ENCODE data around the gene CD55.

Gene CD55

DNA sequence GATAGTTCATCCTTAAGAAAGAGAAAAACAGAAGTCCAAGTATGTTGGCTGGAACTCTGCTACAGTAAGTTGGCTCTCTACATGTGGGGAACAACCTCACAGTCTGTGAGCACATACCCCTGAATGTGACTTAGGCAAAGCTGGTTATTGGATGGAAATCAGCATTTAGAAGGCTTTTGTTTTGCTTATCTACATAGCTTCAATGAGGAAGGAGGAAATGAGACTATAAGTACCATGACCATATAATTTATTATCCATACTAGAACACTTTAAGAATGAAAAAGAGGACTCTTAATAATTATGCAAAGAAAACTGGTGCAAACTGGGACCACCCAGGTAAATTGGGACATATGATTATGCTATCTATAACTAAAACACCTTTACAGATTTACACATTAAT is 31.7 kb upstream of the CD55 start:
- no peak overlapping the region for H4K12ac ChIP-seq (ENCODE audit: low read depth, low read length)
- H3K36me3 ChIP-seq (ENCODE audit: control insufficient read depth in 1 of 2, insufficient read depth in 2 of 2, low read length in 2 of 2) = no peaks in the 10 kb centered on the region
- no peak overlapping the region for H2BK120ac ChIP-seq (ENCODE audit: insufficient read depth, low read length, poor library complexity)
- no peak overlapping the region for H3K18ac ChIP-seq (ENCODE audit: low read length)
- H4K91ac ChIP-seq (ENCODE audit: low read depth, low read length) = no peak overlapping the region
- peaks cover 6% of the 10 kb centered on the region for H3K9me3 ChIP-seq (ENCODE audit: insufficient read depth, low read depth, low read length)
- H3K4me1 ChIP-seq (ENCODE audit: control insufficient read depth in 1 of 2, insufficient read depth in 2 of 2, low read length in 2 of 2) = no peaks in the 10 kb centered on the region
- H3K14ac ChIP-seq (ENCODE audit: low read length) = no peak overlapping the region
- no peak overlapping the region for H3K23ac ChIP-seq (ENCODE audit: low read length)
- no peak overlapping the region for H3K4me2 ChIP-seq (ENCODE audit: low read length)
- H3K4me3 ChIP-seq (ENCODE audit: low read depth, low read length) = no peak overlapping the region
- H2AFZ ChIP-seq (ENCODE audit: insufficient read depth, low read length, poor library complexity) = no peak overlapping the region
- H3K27ac ChIP-seq (ENCODE audit: low read depth, low read length) = no peak overlapping the region
- no peaks in the 10 kb centered on the region for H3K79me1 ChIP-seq (ENCODE audit: low read length)
- H3K79me2 ChIP-seq (ENCODE audit: control insufficient read depth, insufficient read depth, low read length, poor library complexity) = no peaks in the 10 kb centered on the region
- no peak overlapping the region for H2AK5ac ChIP-seq (ENCODE audit: low read length)
- H2BK5ac ChIP-seq (ENCODE audit: low read depth, low read length, poor library complexity) = no peak overlapping the region
- H4K8ac ChIP-seq (ENCODE audit: low read depth, low read length) = no peak overlapping the region
- no peak overlapping the region for H3K4ac ChIP-seq (ENCODE audit: low read depth, low read length)
- DNase-seq = no peak
- H3K27me3 ChIP-seq (ENCODE audit: insufficient read depth, low read length) = no peaks in the 10 kb centered on the region
- H3K9ac ChIP-seq (ENCODE audit: low read length) = no peak overlapping the region
- no peak overlapping the region for H2BK12ac ChIP-seq (ENCODE audit: low read length)

DNA sequence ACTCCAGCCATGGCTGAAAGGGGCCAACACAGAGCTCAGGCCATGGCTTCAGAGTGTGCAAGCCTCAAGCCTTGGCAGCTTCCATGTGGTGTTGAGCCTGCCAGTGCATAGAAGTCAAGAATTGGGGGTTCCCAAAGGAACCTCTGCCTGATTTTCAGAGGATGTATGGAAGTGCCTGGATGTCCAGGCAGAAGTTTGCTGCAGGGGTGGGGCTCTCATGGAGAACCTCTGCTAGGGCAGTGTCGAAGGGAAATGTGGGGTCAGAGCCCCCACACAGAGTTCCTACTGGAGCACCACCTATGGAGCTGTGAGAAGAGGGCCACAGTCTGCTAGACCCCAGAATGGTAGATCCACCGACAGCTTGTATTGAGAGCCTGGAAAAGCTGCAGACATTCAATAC is 29.8 kb upstream of the CD55 start:
- no peak overlapping the region for H4K12ac ChIP-seq (ENCODE audit: low read depth, low read length)
- H3K4me2 ChIP-seq (ENCODE audit: low read length) = no peak overlapping the region
- H3K4ac ChIP-seq (ENCODE audit: low read depth, low read length) = no peak overlapping the region
- H2BK5ac ChIP-seq (ENCODE audit: low read depth, low read length, poor library complexity) = no peak overlapping the region
- H3K27ac ChIP-seq (ENCODE audit: low read depth, low read length) = no peak overlapping the region
- no peak overlapping the region for H3K9ac ChIP-seq (ENCODE audit: low read length)
- H3K9me3 ChIP-seq (ENCODE audit: insufficient read depth, low read depth, low read length) = peaks cover 6% of the 10 kb centered on the region
- H3K4me1 ChIP-seq (ENCODE audit: control insufficient read depth in 1 of 2, insufficient read depth in 2 of 2, low read length in 2 of 2) = no peaks in the 10 kb centered on the region
- H3K79me1 ChIP-seq (ENCODE audit: low read length) = no peaks in the 10 kb centered on the region
- H4K91ac ChIP-seq (ENCODE audit: low read depth, low read length) = no peak overlapping the region
- no peaks in the 10 kb centered on the region for H3K27me3 ChIP-seq (ENCODE audit: insufficient read depth, low read length)
- no peak overlapping the region for H2BK120ac ChIP-seq (ENCODE audit: insufficient read depth, low read length, poor library complexity)
- H2AFZ ChIP-seq (ENCODE audit: insufficient read depth, low read length, poor library complexity) = no peak overlapping the region
- no peak overlapping the region for H3K14ac ChIP-seq (ENCODE audit: low read length)
- no peak overlapping the region for H3K4me3 ChIP-seq (ENCODE audit: low read depth, low read length)
- no peak overlapping the region for H3K23ac ChIP-seq (ENCODE audit: low read length)
- no peaks in the 10 kb centered on the region for H3K79me2 ChIP-seq (ENCODE audit: control insufficient read depth, insufficient read depth, low read length, poor library complexity)
- H2AK5ac ChIP-seq (ENCODE audit: low read length) = no peak overlapping the region
- WGBS (ENCODE audit: extremely low coverage, insufficient coverage, insufficient read length) = no CpG with 5 or more reads among the region's 2 CpGs
- no peaks in the 10 kb centered on the region for H3K36me3 ChIP-seq (ENCODE audit: control insufficient read depth in 1 of 2, insufficient read depth in 2 of 2, low read length in 2 of 2)
- no peak overlapping the region for H3K18ac ChIP-seq (ENCODE audit: low read length)
- H2BK12ac ChIP-seq (ENCODE audit: low read length) = no peak overlapping the region
- no peak for DNase-seq
- H4K8ac ChIP-seq (ENCODE audit: low read depth, low read length) = no peak overlapping the region

GRCh38 chr1:207298186-207298585 is 23.3 kb upstream of the CD55 start:
- H2AK5ac ChIP-seq (ENCODE audit: low read length) = no peak overlapping the region
- H2AFZ ChIP-seq (ENCODE audit: insufficient read depth, low read length, poor library complexity) = no peak overlapping the region
- H2BK5ac ChIP-seq (ENCODE audit: low read depth, low read length, poor library complexity) = no peak overlapping the region
- no peak overlapping the region for H3K14ac ChIP-seq (ENCODE audit: low read length)
- no peak overlapping the region for H3K4ac ChIP-seq (ENCODE audit: low read depth, low read length)
- no peak overlapping the region for H4K12ac ChIP-seq (ENCODE audit: low read depth, low read length)
- no peak for DNase-seq
- no peak overlapping the region for H3K9ac ChIP-seq (ENCODE audit: low read length)
- H3K4me1 ChIP-seq (ENCODE audit: control insufficient read depth in 1 of 2, insufficient read depth in 2 of 2, low read length in 2 of 2) = no peaks in the 10 kb centered on the region
- no peak overlapping the region for H3K4me3 ChIP-seq (ENCODE audit: low read depth, low read length)
- H3K27me3 ChIP-seq (ENCODE audit: insufficient read depth, low read length) = no peaks in the 10 kb centered on the region
- no peak overlapping the region for H3K23ac ChIP-seq (ENCODE audit: low read length)
- H4K91ac ChIP-seq (ENCODE audit: low read depth, low read length) = no peak overlapping the region
- H2BK12ac ChIP-seq (ENCODE audit: low read length) = no peak overlapping the region
- no peak overlapping the region for H3K27ac ChIP-seq (ENCODE audit: low read depth, low read length)
- no peak overlapping the region for H3K18ac ChIP-seq (ENCODE audit: low read length)
- no CpG with 5 or more reads among the region's 2 CpGs for WGBS (ENCODE audit: extremely low coverage, insufficient coverage, insufficient read length)
- no peaks in the 10 kb centered on the region for H3K9me3 ChIP-seq (ENCODE audit: insufficient read depth, low read depth, low read length)
- no peak overlapping the region for H2BK120ac ChIP-seq (ENCODE audit: insufficient read depth, low read length, poor library complexity)
- no peaks in the 10 kb centered on the region for H3K79me2 ChIP-seq (ENCODE audit: control insufficient read depth, insufficient read depth, low read length, poor library complexity)
- H3K36me3 ChIP-seq (ENCODE audit: control insufficient read depth in 1 of 2, insufficient read depth in 2 of 2, low read length in 2 of 2) = no peaks in the 10 kb centered on the region
- H4K8ac ChIP-seq (ENCODE audit: low read depth, low read length) = no peak overlapping the region
- H3K4me2 ChIP-seq (ENCODE audit: low read length) = no peak overlapping the region
- H3K79me1 ChIP-seq (ENCODE audit: low read length) = no peaks in the 10 kb centered on the region

DNA sequence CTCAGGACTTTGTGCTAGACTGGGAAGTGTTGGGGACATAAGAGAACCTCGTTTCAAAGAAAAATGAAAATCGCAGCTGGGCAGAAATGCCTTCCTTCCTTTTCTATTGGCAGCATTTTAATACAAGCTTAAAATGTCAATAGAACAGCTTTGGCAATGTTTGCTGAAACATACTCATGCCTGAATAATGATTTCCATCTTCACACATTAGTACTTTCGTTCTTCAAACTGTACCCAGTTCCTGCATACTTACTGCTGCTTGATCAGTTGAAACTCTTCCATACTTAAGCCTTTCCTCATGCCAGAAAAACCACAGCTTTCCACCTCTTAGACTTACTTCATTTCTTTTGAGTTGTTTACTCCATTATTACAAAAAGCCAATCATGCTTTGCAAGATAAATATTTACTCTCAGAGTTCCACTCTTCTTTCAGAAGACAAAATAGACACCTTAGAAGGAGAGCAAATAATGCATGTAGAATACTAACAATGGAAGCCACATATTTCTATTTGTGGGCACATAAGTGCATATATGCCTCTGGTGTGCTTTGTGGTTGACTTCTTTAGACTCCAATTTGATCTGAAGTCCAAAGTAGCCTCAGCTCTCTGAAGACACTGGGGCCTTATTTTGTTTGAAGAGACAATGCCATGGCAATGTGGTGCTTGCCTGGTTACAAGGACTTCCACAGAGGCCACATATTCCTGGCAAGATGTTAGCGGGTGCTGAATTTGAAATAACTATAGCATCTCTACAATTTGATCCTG is 22.7 kb upstream of the CD55 start:
- no CpG with 5 or more reads among the region's 4 CpGs for WGBS (ENCODE audit: extremely low coverage, insufficient coverage, insufficient read length)
- no peak overlapping the region for H4K8ac ChIP-seq (ENCODE audit: low read depth, low read length)
- no peak overlapping the region for H2BK12ac ChIP-seq (ENCODE audit: low read length)
- H2BK120ac ChIP-seq (ENCODE audit: insufficient read depth, low read length, poor library complexity) = no peak overlapping the region
- H3K23ac ChIP-seq (ENCODE audit: low read length) = no peak overlapping the region
- H3K9me3 ChIP-seq (ENCODE audit: insufficient read depth, low read depth, low read length) = no peaks in the 10 kb centered on the region
- no peak overlapping the region for H2AK5ac ChIP-seq (ENCODE audit: low read length)
- H3K36me3 ChIP-seq (ENCODE audit: control insufficient read depth in 1 of 2, insufficient read depth in 2 of 2, low read length in 2 of 2) = no peaks in the 10 kb centered on the region
- no peak overlapping the region for H3K4me3 ChIP-seq (ENCODE audit: low read depth, low read length)
- no peak overlapping the region for H4K12ac ChIP-seq (ENCODE audit: low read depth, low read length)
- no peaks in the 10 kb centered on the region for H3K27me3 ChIP-seq (ENCODE audit: insufficient read depth, low read length)
- H2BK5ac ChIP-seq (ENCODE audit: low read depth, low read length, poor library complexity) = no peak overlapping the region
- H3K4me2 ChIP-seq (ENCODE audit: low read length) = no peak overlapping the region
- H3K9ac ChIP-seq (ENCODE audit: low read length) = no peak overlapping the region
- DNase-seq = no peak
- H3K14ac ChIP-seq (ENCODE audit: low read length) = no peak overlapping the region
- H4K91ac ChIP-seq (ENCODE audit: low read depth, low read length) = no peak overlapping the region
- H3K4me1 ChIP-seq (ENCODE audit: control insufficient read depth in 1 of 2, insufficient read depth in 2 of 2, low read length in 2 of 2) = no peaks in the 10 kb centered on the region
- H3K27ac ChIP-seq (ENCODE audit: low read depth, low read length) = no peak overlapping the region
- no peaks in the 10 kb centered on the region for H3K79me2 ChIP-seq (ENCODE audit: control insufficient read depth, insufficient read depth, low read length, poor library complexity)
- H2AFZ ChIP-seq (ENCODE audit: insufficient read depth, low read length, poor library complexity) = no peak overlapping the region
- H3K79me1 ChIP-seq (ENCODE audit: low read length) = no peaks in the 10 kb centered on the region
- no peak overlapping the region for H3K4ac ChIP-seq (ENCODE audit: low read depth, low read length)
- no peak overlapping the region for H3K18ac ChIP-seq (ENCODE audit: low read length)
